ENCODE results near the gene FANK1. TPM values are rescaled to one million over a fixed set of nuclear protein-coding genes. Genes with fewer than 3 reads are reported as not detected.

The FANK1 gene
- total RNA-seq, 1 donor from 2014 or later: 3.3 TPM

- DNase-seq (ENCODE audit: low spot score): no peak
- H3K9me3 Mint-ChIP-seq (ENCODE audit: low read depth): no peaks in the 10 kb centered on the region
- peaks cover 34% of the 10 kb centered on the region for H3K4me1 Mint-ChIP-seq (ENCODE audit: low read depth)
- no peaks in the 10 kb centered on the region for H3K36me3 Mint-ChIP-seq (ENCODE audit: low read depth)
- no peaks in the 10 kb centered on the region for H3K27me3 Mint-ChIP-seq (ENCODE audit: low read depth)
- TF ChIP-seq CTCF (IDR thresholded peaks at IDR 0.05): no peak
- no peak overlapping the region for H3K4me3 Mint-ChIP-seq (ENCODE audit: unreplicated experiment)
- no peak overlapping the region for H3K27ac Mint-ChIP-seq (ENCODE audit: unreplicated experiment)
Observed at GRCh38 chr10:125984865-125985495, 88.6 kb downstream of the FANK1 start.

GRCh38 chr10:125985557-125986240 lies 89.3 kb downstream of the FANK1 start:
- Mint-ChIP-seq H3K36me3 (ENCODE audit: low read depth) (no peaks in the 10 kb centered on the region), H3K4me1 (ENCODE audit: low read depth) (peaks cover 34% of the 10 kb centered on the region), H3K27ac (ENCODE audit: unreplicated experiment) (no peak overlapping the region), H3K9me3 (ENCODE audit: low read depth) (no peaks in the 10 kb centered on the region), H3K4me3 (ENCODE audit: unreplicated experiment) (no peak overlapping the region), H3K27me3 (ENCODE audit: low read depth) (no peaks in the 10 kb centered on the region)
- DNase-seq (ENCODE audit: low spot score): no peak
- TF ChIP-seq CTCF (IDR thresholded peaks at IDR 0.05): no peak

GRCh38 chr10:125989791-125990190 lies 93.4 kb downstream of the FANK1 start:
- no peaks in the 10 kb centered on the region for H3K9me3 Mint-ChIP-seq (ENCODE audit: low read depth)
- peaks cover 14% of the 10 kb centered on the region for H3K4me1 Mint-ChIP-seq (ENCODE audit: low read depth)
- no peaks in the 10 kb centered on the region for H3K36me3 Mint-ChIP-seq (ENCODE audit: low read depth)
- no peak for DNase-seq (ENCODE audit: low spot score)
- no peak overlapping the region for H3K27ac Mint-ChIP-seq (ENCODE audit: unreplicated experiment)
- H3K27me3 Mint-ChIP-seq (ENCODE audit: low read depth): no peaks in the 10 kb centered on the region
- TF ChIP-seq CTCF (IDR thresholded peaks at IDR 0.05): no peak
- no peak overlapping the region for H3K4me3 Mint-ChIP-seq (ENCODE audit: unreplicated experiment)

- Mint-ChIP-seq H3K4me1 (ENCODE audit: low read depth) (peaks cover 11% of the 10 kb centered on the region), H3K4me3 (ENCODE audit: unreplicated experiment) (no peak overlapping the region), H3K36me3 (ENCODE audit: low read depth) (no peaks in the 10 kb centered on the region), H3K9me3 (ENCODE audit: low read depth) (no peaks in the 10 kb centered on the region), H3K27me3 (ENCODE audit: low read depth) (no peaks in the 10 kb centered on the region), H3K27ac (ENCODE audit: unreplicated experiment) (no peak overlapping the region)
- DNase-seq (ENCODE audit: low spot score): no peak
- TF ChIP-seq CTCF (IDR thresholded peaks at IDR 0.05): no peak
Observed at GRCh38 chr10:125990974-125991373, 94.6 kb downstream of the FANK1 start.

GRCh38 chr10:125991392-125991791 lies 95.0 kb downstream of the FANK1 start:
- Mint-ChIP-seq H3K4me3 (ENCODE audit: unreplicated experiment) (no peak overlapping the region), H3K27ac (ENCODE audit: unreplicated experiment) (no peak overlapping the region), H3K9me3 (ENCODE audit: low read depth) (no peaks in the 10 kb centered on the region), H3K36me3 (ENCODE audit: low read depth) (no peaks in the 10 kb centered on the region), H3K4me1 (ENCODE audit: low read depth) (peaks cover 11% of the 10 kb centered on the region), H3K27me3 (ENCODE audit: low read depth) (no peaks in the 10 kb centered on the region)
- TF ChIP-seq CTCF (IDR thresholded peaks at IDR 0.05): no peak
- DNase-seq (ENCODE audit: low spot score): no peak

Measured in chondrocyte (in vitro differentiated cells).